Inflammatory macrophage treated with lipopolysaccharide for 4 hours (primary cell): ENCODE measurements around the gene RALGPS1.

Experiments
- DNase-seq: peaks from one replicate; pipeline ENCODE4 v3.0.0-alpha.2; 2020

The RALGPS1 gene

DNA sequence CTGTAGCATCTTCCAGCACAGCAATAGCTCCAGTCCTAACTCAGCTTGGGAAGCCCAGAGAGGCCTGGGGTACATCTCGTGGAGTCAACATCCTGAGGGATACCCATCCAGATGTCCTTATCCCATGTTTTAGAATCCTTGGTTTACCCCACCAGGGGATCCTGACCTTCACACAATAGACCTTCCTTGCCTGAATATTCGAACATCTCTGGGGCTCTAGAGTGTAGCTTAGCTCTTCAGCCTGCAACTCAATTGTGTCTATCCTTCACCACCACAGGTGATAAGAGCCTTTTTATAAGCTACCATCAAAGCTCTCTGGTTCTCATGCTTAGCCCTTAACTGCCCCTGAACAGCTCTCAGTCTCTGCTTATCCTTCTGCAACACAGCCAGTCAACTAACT, 7.5 kb upstream of the RALGPS1 start:
- DNase-seq: no peak

DNA sequence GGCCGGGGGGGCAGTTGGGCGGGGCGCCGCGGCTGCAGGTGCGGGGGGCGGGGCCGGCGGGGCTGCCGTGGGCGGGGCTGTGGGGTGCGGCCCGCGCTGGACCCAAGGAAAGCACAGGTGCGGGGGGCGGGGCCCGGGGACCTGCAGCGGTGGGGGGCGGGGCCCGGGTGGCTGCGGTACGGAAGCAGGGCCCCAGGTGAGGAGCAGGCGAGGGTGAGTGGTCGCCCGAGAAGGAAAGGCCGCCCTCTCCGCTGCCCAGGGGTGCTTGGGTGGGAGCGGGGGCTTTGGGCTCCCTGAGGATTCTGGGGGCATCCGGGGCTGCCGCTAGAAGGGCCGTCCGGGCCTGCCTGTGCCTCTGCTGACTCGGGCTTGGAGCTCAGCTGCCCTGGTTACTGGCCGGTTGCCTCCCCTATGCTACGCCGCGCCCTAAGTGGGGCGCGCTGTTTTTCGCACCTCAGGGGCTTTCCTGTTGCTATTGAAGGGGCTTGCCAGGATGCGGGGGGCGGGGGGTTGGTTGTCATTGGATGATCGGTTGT, 767 bp downstream of the RALGPS1 start:
- DNase-seq: no peak

DNA sequence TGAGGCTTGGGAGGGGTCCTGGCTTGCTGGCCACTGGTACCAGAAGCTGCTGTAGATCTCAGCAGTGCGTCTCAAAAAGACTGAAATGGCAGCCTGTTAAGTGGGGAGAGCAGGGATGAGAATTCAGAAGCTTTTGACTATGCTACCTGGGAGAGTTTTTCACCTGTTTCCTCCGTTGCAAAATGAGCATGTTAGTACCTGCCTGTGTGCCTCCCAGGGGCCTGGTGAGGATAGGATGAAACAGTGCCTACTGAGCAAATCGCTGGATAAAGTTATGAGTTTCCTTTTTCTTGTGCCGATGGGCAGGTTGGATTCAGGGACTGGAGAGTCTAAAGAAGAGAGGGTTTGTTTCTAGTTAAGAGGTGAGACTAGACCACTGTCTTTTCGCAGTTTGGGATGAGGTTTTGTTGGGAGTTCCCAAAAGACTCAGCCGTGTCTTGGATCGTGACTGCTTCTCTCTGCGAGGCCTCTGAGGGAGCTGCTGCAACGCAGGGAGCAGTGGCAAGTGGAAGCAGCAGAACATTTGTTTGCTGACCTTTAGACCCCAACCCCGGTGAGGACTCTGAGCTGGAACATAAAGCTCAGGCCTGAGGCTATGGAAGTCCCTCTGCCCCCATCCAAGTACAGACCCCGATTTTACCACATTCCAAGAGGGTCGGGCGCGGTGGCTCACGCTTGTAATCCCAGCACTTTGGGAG, 1.4 kb downstream of the RALGPS1 start:
- DNase-seq: no peak

DNA sequence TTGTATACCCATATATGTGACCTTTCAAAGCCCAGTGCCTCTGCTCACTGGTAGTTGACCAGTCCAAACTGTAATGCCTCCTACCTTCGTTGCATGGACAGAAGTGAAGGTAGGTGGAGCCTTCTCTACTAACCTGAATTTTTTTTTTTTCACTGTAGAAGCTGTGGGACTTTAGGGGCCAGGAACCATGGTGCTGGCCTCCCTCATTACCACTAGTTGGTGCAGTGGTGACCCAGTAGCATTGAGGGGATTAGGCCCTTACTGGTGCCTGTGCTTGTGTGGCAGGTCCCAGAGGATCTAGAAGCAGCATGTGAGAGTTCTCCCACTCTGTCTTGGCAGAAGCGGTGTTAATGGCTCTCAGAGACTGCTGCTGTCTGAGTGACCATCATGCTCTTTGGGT, 2.3 kb downstream of the RALGPS1 start:
- no peak for DNase-seq

DNA sequence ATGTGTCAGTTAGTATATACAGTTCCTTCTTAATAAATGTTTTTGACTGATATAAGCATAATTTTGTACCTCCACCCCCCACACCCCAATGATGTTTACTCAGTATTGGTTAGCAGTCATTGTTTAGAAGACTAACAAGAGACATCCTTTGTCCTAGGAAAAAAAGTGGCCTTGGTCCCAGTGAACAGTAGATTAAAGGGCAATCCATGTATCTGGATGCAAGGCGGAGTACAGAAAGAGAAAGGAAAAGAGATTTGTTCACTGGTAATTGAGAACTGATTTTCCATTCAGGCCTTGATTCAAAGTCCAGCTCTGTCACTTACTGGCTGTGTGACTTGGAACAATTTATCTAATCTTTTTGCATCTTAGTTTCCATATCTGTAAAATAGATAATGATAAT, 4.6 kb downstream of the RALGPS1 start:
- no peak for DNase-seq

DNA sequence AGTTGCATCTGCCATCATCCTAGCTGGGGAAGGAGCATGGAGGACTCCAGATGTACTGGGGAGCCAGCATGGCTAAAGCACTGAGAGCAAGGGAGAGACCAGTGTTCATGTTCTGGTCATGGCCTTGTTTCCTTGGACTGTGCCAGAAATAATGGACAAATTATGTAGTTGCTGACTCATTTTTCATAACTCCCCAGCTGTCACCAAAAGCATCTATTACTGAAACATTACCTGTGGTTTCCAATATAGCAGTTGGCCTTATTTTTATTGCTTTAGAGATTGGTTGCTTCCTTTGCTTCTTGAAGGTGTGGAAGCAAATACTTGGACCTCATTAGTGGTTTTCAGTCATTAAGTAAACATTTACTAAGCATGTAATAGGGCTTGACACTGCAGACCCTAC, 11.3 kb downstream of the RALGPS1 start:
- no peak for DNase-seq

DNA sequence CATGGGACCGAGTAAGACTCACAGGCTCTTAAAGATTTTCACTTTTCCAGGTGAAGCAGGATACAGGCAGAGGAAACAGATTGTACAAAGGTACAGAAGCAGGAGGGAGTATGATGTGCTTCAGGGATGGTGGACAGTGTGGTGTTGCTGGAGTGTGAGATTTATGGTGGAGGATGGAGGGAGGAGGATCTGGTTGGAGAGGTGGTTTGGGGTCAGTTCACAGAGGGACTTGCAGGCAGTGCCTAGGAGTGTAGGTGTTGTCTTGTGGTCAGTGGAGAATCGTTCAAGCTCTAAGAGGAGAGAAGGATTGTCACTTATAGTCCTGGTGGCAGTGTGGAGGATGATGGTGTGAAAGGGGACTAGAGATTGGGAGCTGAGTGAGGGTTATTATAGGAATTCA, 11.8 kb downstream of the RALGPS1 start:
- DNase-seq: no peak

DNA sequence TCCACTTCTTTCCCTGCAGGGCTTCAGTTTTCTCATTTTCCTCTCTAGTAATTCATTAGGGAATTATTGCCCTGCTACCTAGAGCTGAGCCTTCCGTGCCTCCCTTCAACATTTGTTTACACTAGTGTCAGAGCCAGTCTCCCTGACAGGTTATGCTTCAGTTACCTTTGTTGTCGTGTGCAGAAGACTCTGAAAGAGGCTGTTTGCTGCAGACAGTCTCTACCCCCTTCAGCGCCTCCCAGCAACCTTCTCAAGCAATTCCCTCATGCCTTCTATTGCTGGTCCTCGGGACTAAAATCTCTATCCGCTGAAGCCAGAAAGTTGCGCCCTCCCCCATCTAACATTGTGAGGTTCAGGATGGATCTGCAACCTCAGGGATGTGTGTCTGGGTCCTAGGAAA, 12.8 kb downstream of the RALGPS1 start:
- no peak for DNase-seq

DNA sequence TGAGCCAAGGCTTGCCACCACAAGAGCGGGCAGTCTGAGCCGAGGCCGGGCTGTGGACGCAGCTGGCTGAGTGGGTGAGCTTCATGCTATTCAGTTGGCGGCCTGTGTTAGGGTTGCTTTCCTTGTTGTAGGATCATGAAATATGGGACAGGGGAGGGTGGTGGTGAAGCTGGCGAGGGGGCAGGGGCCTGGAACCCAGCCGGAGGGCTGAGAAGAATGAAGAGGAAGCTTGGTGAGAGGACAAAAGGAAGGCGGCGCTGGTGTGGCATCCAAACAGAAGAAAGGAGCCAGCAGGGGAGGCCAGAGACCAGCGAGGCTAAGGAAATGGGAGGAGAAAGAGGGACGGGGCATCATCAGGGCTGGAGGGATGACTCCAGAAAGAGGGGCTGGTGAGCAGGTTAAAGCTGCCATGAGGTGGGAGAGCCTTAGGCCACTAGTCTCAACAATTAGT, 18.3 kb downstream of the RALGPS1 start:
- DNase-seq: no peak

DNA sequence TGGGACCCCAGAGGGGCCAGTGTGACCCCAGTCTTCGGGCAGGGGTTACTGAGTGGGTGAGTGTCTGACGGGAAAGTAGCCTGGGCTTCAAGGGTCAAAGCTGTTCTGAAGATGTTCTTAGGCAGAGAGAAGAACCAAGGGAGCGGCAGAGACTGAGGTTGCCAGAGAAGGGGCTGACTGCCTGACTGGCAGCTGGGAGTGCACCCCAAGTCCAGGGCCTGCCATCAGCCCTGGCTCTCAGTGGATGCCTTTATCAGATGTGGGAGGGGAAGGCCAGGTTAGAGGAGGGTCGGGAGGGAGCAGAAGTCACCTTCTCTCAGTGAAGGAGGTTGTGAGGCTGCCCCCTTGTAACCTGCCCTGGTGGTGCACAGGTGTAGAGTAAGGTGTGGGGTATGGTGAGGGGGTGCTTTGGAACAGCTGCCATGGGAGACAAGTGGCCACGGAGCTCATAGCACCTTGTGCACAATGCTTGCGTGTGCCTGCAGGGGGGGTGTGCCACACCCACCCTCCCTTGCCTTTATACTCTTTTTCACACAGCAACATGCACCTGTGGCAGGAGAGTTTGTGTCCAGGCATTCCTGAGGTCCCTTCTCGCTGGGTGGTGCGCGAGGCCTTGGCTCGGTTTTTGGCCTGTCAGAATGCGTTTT, 18.9 kb downstream of the RALGPS1 start:
- no peak for DNase-seq

DNA sequence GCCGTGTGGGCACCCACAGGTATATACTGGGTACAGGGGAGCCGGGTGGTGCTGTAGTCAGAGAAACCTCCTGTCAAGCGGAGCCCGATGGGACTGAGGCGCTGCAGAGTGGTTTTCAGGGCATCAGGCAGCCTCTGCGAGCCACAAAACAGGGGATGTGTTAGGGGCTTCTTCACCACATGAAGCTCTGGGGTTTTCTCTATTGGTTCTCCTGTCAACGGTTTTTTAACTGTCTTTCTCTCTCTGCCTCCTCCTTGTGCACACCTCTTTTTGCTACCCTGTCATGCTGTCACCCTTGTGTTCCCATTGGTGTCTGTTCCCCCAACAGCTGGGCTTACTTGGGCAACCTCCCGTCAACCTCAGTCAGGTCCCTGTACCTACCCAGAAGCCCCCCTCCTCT, 19.9 kb downstream of the RALGPS1 start:
- no peak for DNase-seq

DNA sequence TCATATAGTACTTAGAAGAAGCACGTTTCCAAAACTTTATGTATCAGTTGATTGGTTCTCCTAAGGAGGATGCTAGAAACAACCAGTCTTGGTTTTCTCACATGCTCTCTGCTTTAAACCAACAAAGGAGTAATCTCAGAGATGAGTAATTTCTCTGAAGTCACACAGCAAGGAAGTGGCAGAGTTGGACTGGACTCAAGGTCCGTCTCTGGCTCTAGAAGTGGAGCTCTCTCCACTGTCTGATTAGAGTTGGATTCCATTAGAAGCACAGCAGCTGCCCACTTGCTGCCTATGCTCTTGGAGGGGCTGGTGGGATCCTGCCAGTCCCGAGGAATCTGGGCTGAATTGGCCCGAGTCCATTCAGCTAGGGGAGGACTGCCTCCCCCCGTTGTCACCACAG, 21.0 kb downstream of the RALGPS1 start:
- no peak for DNase-seq

DNA sequence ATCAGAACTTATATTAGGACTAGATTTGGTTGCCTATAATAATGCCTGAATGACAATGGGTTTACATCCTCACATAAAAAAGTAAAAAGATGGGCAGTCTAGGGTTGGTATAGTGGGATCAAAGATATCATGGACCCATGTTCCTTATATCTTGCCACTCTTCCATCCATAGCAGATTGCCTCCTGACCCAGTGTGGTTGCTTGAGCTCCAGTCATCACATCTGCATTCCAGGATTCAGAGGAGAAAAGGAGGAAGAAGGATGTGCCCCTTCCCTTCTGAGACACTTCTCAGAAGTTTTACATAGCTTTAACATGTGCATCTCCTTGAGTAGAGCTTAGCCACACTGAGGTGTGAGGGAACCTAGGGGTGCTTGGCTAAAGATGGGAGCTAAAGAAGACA, 22.9 kb downstream of the RALGPS1 start:
- no peak for DNase-seq

DNA sequence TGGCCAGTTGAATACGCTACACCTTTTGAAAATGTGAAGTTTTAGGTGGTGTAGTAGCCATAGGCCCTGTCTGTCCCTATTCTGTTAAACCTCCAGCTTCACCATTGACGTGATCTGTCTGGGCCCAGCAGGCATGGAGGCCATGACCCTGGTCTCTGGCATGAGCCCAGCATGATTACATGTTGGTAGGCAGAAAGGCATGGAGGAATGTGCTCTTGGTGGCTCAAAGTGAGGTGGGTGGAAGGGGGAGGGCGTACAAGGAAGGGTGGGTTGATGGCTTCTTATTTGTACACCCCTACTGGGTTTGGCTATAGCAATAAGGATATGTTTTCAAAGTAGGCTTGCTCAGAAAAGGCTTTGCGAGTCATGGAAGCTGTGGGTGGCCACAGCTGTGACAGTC, 23.7 kb downstream of the RALGPS1 start:
- DNase-seq: no peak

DNA sequence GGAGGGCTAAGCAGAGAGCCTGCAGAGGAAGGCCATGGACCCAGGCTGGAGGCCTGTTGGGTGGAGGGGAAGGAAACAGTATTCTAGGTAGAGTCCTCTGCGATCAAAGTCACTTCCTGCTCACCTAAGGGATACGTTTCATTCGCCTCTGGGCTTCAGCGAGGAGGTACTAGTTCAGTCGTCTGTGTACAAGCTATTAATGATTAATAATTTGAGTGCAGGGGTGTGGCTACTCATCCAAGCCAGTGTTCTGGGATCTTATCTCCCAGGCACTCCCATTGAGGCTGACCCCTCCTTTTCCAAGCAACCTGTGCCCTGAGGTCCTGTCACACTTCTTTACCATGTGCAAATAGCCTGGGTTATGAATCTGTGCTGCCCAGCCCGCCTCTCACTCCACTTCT, 25.2 kb downstream of the RALGPS1 start:
- DNase-seq: no peak

DNA sequence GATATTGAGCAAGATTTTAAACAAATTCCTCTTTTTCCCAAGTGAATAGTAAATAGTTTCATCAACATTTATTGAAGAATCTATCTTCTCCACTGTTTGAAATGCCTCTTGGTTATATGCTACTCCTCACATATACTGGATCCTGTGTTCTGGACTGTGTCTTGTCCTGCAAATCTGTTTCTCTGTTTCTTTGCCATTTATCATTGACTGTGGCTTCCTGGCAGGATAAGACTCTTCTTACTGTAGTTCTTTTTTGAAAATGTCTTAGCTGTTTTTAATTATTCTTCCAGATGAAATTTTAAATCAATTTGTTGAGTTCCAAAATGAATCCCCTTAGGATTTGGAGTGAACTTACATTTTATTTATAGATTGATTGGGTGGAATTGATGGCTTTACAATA, 27.8 kb downstream of the RALGPS1 start:
- DNase-seq: no peak

DNA sequence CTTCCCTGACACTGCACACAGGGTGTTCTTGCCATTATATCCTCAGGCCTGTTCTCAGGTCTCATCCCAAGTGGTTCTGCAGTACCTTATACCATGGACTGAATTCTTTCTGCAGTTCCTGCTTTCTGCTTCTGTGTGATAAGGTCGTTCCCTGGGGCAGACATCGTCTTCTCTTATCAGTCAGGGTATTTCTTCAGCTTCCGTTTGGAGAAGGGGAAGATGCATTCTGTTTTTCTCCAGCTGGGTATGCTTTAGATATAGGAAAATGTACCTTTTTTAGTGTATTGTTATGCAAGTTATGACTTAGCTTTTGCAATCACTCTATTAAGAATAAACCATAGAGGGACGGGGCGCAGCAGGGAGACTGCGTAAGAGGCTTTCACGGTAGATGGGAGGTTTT, 31.1 kb downstream of the RALGPS1 start:
- no peak for DNase-seq

DNA sequence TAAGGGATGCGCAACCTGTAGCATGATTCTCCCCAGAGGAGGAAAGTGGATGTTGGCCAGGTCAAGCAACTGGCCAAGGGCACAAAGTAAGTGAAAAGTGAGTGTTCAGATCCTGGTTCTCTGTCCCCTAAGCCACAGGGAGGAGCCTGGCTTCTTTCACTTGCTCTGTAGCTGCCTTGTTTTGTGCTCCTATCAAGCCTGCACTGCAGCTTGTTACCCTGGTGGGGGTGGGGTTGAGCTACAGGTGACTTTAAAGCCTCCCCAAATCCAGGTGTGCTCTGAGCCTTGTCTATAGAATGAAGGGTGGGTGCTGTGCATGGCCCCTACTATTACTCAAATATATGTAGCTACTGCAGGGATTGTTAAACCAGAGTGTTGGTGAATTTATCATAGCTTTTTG, 32.9 kb downstream of the RALGPS1 start:
- DNase-seq: no peak

DNA sequence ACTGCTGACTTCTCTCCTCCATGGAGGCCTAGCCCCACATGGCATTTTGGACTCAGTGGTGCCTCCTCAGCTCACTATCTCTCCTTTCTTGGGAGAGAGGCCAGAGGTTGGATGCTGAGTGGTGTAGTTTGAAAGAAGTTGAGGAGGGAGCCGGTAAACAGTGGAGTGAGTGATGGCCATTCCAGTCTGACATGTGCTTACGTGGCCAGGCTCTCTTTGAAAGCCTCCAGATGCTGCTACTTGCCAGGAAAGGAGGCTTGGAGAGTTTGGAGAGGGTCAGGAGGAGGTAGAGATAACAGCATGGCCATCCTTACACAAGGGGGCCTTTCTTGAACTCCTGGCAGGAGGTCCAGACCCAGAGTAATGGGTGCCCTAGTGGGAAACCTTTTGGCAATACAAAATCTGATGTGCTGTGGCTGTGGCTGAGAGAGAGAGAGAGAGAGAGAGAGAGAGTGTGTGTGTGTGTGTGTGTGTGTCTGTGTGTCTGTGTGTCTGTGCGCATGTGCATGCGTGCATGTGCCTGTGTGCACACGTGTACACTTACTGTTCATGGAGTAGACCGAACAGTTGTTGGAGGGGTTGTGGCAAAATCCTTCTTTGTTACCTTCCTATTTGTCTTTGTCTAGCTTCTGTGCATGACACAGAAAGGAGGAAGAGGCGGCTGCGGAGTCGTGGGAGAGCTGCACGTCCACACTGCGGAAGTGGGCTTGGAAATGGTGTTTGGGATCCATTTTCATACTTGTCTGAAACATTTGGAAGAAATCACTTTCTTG, 37.8 kb downstream of the RALGPS1 start:
- DNase-seq: no peak

DNA sequence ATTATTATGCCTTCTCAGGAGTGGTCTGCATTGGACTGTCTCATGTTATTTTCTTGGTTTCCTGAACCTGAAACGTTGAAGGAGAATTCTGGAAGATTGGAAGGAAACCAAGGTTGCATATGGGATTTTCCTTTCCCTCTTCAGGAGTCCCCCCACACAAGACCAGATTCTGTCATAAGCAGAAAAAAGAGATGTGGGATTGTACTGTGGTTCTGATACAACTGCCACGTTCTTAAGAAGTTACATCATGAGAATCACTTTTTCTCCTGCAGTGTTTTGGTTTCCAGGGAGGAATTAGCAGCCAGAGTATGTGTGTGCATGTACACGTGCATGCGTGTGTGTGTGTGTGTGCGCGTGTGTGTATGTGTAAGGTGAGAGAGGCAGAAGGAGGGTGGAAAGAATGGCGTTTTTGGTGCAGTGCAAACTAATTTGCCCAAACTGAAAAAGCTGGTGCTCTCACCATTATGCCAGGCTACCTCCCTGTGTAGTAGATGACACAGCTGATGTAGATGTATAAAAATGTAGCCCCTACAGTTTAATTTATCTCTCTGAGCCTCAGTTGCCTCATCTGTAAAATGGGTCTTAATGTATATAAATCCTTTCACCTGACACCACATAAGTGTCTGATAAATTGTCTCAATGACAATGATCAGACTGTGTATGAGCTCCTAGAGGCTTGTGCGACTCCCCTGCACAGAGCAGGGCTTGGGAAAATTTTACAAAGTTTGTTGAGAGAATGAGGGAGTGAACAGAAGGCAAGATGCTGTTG, 38.6 kb downstream of the RALGPS1 start:
- no peak for DNase-seq

DNA sequence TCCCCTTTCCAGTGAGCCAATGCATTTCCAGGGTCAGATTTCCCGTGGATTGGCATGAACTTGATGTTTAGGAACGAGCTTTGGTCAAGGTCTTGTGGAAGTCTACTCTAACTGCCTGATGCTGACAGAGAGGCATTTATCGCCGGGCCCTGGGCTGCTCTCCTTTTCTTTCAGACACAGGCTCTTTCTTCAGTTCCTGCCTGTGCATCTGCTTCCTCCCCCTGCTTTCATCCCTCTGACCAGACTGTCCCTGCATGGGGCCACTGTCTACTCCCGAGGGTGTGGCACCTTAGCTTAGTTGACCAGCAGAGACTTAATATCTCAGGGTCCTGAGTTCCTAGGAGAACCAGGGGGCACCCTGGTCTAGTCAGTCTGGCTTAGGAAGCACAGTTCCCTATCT, 41.2 kb downstream of the RALGPS1 start:
- DNase-seq: no peak

DNA sequence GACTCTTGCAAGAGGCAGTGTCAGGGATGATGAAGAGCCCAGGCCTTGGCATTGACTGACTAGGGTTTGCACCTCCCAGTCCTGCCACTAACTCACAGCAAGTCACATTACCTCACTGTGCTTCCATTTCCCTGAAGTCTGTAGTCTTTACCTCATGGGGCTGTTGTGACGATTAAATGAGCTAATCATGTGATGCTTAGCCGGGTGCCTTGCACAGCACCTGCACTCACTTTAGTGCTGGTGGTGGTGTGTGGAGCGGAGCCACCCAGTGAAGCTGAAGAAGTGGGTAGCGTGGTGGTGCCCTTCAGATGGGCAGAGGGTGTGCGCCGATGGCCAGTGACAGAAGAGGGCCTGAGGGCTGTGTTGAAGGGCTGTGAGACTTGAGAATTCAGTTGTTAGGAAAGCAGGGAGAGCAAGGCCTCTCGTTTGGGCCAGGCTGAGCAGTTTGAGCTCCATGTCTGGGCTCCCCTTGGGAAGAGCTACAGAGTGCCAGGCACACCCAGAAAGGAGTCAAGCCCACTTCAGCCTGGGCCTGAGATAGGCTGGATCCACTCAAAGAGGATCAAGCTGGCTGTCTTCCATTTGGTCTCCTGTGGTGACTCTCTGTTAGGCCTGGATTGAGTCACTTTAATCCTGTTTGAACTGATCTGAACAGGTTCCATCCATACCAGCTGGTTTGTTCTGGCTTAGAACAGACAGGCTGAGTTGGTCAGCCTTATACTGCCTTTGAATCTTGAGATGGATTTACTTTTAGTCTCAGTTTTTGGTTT, 42.5 kb downstream of the RALGPS1 start:
- DNase-seq: no peak
